Hematopoietic multipotent progenitor cell treated with erythropoietin and hydrocortisone succinate and interleukin-3 and kit ligand, for 8 days (in vitro differentiated cells): ENCODE results near the gene STX2.
"Not testable (repeated sequence)": the region's sequence is repeated elsewhere in the genome, so short reads cannot be mapped to it uniquely, and the experiment has no call there.

Experiments used
- DNase-seq: peaks from one replicate; pipeline ENCODE4 v3.0.0-alpha.2; 2015

The STX2 gene

GRCh38 chr12:130761537-130762318, 77.3 kb downstream of the STX2 start:
- peak; percentile 48 for DNase-seq

- DNase-seq, result no peak
These were observed 84.7 kb downstream of the STX2 start for GRCh38 chr12:130754234-130754901.

- DNase-seq, result no peak
These were observed 86.3 kb downstream of the STX2 start for GRCh38 chr12:130752692-130753230.

DNA sequence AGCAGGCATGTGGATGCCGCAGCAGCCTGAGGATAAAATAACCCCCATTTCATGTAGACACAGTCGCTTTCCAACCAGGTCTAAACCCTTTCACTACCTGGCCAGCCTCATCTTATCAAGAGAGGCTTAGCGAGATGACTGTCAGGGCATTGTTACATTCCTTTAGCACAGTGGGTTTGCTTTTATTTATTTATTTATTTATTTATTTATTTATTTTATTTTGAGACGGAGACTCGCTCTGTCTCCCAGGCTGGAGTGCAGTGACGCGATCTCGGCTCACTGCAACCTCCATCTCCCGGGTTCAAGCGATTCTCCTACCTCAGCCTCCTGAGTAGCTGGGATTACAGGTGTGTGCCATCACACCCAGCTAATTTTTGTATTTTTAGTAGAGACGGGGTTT, 87.0 kb downstream of the STX2 start:
- DNase-seq, result not testable (repeated sequence)

DNA sequence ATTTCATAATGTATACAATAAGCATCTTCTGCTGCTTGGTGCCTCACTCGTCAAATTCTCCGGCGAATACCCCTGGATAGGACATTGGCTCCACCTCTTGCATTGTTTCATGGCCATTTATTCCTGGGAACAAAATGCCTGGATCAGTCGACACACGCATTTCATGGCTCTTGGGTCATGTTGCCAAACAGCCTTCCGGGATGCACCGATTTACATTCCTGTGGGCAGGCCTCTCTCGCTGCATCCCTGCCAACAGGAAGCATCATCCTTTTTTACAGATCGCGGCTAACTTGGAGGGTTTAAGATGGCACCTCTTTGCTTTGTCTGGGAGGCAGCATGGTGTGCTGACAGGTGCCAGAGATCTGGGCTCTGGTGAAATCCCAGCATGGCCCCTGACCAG, 90.3 kb downstream of the STX2 start:
- DNase-seq, result no peak

- DNase-seq, result peak; percentile 71
These were observed 90.9 kb downstream of the STX2 start for GRCh38 chr12:130747867-130748740.

- no peak for DNase-seq
These were observed 92.5 kb downstream of the STX2 start for GRCh38 chr12:130746546-130746945.

DNA sequence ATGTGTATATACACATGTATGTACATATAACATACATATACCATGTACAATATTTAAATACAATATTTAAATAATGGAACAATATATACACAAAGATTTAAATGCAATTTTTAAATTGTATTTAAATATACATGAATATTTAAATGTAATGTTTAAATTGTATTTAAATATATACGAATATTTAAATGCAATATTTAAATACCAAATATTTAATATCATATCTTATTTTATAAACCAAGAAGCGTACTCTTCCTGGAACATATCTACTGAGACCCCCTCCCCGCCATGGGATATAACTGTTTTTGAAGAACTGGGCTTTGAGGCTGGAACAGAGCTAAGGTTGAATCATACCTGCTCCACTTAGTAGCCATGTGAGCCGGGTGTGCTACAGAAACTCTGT, 93.1 kb downstream of the STX2 start:
- DNase-seq, result no peak

GRCh38 chr12:130744274-130744673, 94.8 kb downstream of the STX2 start:
- DNase-seq, result no peak

DNA sequence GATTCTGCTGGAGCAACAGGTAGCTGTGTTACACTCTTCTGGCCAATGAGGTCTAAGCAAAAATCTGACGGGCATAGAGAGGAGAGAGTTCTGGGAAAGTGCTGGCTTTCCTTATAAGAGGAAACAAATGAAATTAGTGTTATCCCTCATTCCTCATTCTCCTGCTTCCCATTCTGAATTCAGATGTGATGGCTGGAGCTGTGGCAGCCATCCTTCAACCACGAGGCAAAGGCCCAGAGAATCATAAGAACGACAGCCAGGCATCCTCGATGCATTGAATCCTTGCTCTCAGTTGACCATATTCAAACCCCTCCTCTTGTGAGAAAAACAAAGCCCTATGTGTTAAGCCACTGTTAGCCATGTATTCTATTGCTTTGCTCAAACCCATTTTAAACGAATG, 95.4 kb downstream of the STX2 start:
- no peak for DNase-seq

DNA sequence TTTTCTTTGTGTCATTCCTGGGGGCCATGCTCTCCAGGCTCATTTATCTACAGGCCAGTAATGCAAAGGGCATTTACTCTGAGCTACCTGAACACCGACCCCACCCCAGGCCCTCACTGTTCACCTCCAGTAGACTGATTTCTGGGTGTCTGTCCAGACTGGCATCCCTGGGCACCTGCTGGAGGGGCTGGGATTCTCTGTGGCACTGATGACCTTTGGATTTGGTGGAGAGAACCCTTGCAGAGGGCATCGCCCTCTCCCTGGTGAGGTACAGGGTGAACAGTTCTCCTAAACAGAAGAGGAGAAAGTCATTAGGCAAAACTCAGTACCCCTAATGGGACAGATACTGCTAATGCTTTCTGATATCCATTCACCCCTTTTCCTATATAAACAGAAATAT, 95.9 kb downstream of the STX2 start:
- no peak for DNase-seq

DNA sequence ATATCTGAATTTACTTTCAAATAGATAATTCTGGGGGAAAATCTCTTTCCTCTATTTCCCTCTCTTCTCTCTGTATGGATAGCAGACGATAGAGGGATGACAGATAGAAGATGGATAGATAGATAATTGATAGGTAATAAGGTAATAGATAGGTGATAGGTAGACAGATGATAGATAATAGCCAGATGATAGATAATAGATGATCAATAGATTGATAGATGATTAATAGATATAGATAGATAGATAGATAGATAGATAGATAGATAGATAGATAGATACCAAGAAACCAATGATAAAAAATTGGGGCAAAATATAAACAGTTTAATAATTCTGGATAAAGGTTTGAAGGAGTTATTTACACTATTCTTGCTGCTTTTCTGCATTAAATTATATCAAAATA, 96.3 kb downstream of the STX2 start:
- DNase-seq, result no peak

DNA sequence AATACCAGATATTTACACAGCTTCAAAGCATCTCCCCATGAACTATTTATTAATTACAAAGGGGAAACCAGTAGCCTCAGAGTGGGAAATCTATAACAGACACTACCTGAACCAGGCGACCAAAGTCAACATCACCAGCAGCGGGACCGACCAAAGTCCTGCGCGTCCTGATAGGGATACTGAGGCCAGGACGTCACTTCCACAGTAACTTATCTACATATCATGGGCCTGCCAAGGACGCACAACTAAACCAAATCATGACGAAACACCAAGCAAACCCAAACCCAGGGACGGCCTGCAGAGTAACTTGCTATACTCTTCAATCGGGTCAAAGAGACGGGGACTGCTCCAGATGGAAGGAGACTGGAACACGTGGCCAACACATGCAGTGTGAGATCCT, 96.9 kb downstream of the STX2 start:
- DNase-seq, result no peak
